Panc1 (cell line): ENCODE results near the gene HOXA11. TPM values are rescaled to one million over a fixed set of nuclear protein-coding genes. Genes with fewer than 3 reads are reported as not detected.

Experiments
- ATAC-seq: fragments of 200-7000 bp; cut with Tn5 transposase; 2 replicates; pipeline ENCODE4 v1.9.1; 2020; ENCODE audit warnings: mild to moderate bottlenecking, moderate library complexity
- BruUV-seq: library from RNA; stranded (reverse); fragments of 400-500 nt; replicated peaks from 2 replicates; lab custom pipeline; 2021; lab: Mats Ljungman, UMichigan
- CTCF ChIA-PET: fragments of 300-600 bp; sonication (Branson Sonifier 250); formaldehyde crosslinking; loops from one replicate; lab custom pipeline; 2022; ENCODE audit warnings: antibody characterized with exemption; lab: Charles Lee
- POLR2A ChIA-PET: fragments of 300-600 bp; sonication (Branson Sonifier 250); formaldehyde crosslinking; loops from one replicate; lab custom pipeline; 2022; ENCODE audit warnings: antibody characterized with exemption; lab: Charles Lee
- DNase-seq: peaks from one replicate; pipeline ENCODE4 v3.0.0-alpha.2; 2010; ENCODE audit warnings: low read depth, low spot score
- H3K27ac ChIP-seq: 2 replicates; pipeline ENCODE4 v1.5.1; 2011; ENCODE audit warnings: mild to moderate bottlenecking, low read length, inconsistent platforms
- H3K27me3 ChIP-seq: fragments of 200-500 bp; sonication (Bioruptor generic); 2 replicates; pipeline ENCODE4 v1.6.0; 2014; ENCODE audit warnings: low read length, inconsistent platforms; ENCODE audit not compliant: control insufficient read depth, insufficient read depth
- H3K36me3 ChIP-seq: fragments of 200-500 bp; sonication (Bioruptor generic); 2 replicates; pipeline ENCODE4 v1.5.1; 2014; ENCODE audit warnings: inconsistent platforms, mild to moderate bottlenecking, low read length, moderate library complexity; ENCODE audit not compliant: control insufficient read depth, insufficient read depth
- H3K4me1 ChIP-seq: 2 replicates; pipeline ENCODE4 v1.5.1; 2011; ENCODE audit warnings: inconsistent platforms, mild to moderate bottlenecking, low read length, moderate library complexity; ENCODE audit not compliant: control insufficient read depth, insufficient read depth
- H3K4me3 ChIP-seq, 2 experiments: 2 replicates each; pipeline ENCODE4 v1.5.1; 2011 to 2012; ENCODE audit warnings: low read depth in 2 of 2, low read length in 2 of 2, mild to moderate bottlenecking in 2 of 2, inconsistent platforms in 1 of 2, moderate library complexity in 1 of 2
- H3K9me3 ChIP-seq: fragments of 200-500 bp; sonication (Bioruptor generic); 2 replicates; pipeline ENCODE4 v1.5.1; 2014; ENCODE audit warnings: low read depth, mild to moderate bottlenecking, inconsistent platforms, low read length, moderate library complexity; ENCODE audit not compliant: control insufficient read depth, insufficient read depth
- POLR2AphosphoS5 ChIP-seq: IDR thresholded peaks from 2 replicates; pipeline ENCODE4 v1.6.1; 2012; ENCODE audit warnings: mild to moderate bottlenecking, low read depth, low read length, moderate library complexity
- SIN3A ChIP-seq: IDR thresholded peaks from 2 replicates; pipeline ENCODE4 v1.6.1; 2012; ENCODE audit warnings: low read depth, mild to moderate bottlenecking, low read length, moderate library complexity, borderline replicate concordance; ENCODE audit not compliant: insufficient read depth
- TCF7L2 ChIP-seq: IDR thresholded peaks from 2 replicates; pipeline ENCODE4 v1.6.1; 2011; ENCODE audit warnings: mild to moderate bottlenecking, low read depth, low read length, inconsistent platforms
- in situ Hi-C: cut with HindIII; loops from 2 replicates; pipeline ENCODE4 v1.10.0; 2016; ENCODE audit warnings: low sequenced_read_pairs, low pct_unique_long_range_greater_than_20kb
- intact Hi-C: fragments of 100-400 bp; cut with micrococcal nuclease; formaldehyde crosslinking; loops from one replicate; pipeline ENCODE4 v1.10.0; 2022; ENCODE audit not compliant: unreplicated experiment
- total RNA-seq: library from RNA; stranded (reverse); gene quantifications from one replicate; pipeline ENCODE4 v1.2.1, GENCODE V29; 2021; ENCODE audit not compliant: unreplicated experiment
- TF ChIP-seq, protein P1 (sequence below), 2 experiments: IDR thresholded peaks; 2 replicates each; pipeline ENCODE4 v1.6.1; 2011 to 2012; ENCODE audit warnings: low read depth in 2 of 2, control low read depth in 1 of 2, low read length in 1 of 2, mild to moderate bottlenecking in 1 of 2, moderate library complexity in 1 of 2; ENCODE audit not compliant: insufficient read depth in 1 of 2
- TF ChIP-seq, protein P2 (sequence below): fragments of 450-650 bp; IDR thresholded peaks from 2 replicates; pipeline ENCODE4 v1.5.1; 2017; ENCODE audit warnings: mild to moderate bottlenecking

HOXA11 gene
- total RNA-seq, 1 experiment from 2014 or later = 0.57 TPM

DNA sequence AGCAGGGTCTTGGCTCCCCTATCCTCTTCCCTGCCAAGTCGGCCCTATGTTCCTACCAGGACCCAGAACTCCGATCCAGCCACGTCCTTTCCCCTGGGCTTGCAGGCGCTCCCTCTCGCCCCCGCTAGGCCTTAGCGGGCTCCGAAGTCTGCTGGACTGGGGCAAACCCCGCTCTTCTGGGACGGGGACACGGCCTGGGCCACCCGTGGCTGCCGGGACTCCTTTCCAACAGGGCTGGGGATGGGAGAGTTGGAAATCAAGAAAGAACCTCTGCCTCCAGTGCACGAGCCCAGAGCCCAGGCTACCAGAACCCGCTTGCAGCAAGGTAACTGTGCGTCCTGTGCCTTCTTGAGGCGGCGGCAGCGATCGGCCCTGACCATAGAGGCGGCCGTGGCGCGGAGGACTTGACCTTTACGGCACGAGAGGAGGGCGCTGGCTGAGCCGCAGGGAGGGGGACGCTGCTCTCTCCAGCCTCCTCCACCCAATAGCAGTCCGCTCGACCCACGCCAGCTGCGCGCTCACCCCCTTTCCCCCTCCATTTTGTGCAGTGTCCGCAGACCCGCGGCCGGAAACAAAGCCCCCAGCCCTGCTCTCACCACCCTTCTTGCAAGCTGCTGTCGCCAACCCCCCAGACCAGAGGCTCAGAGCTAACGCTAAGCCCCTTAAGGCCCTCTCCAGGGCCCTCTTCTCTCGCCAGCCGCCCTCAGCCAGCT, 7.0 kb upstream of the HOXA11 start:
- no TSS peak for BruUV-seq
- Histone ChIP-seq H3K4me1 (peaks cover 4% of the 10 kb centered on the region; the same call in 1 of the 2 replicates), H3K36me3 (no peaks in the 10 kb centered on the region), H3K4me3 (no peak overlapping the region), H3K9me3 (no peaks in the 10 kb centered on the region), H3K27ac (no peak overlapping the region), H3K27me3 (no peaks in the 10 kb centered on the region)
- no peak for ATAC-seq
- CTCF ChIA-PET = no interaction called here
- POLR2A ChIA-PET = interaction anchor here (0.7 kb wide), 1 partner anchor 186 kb away, joined by 6 read pairs; no protein-coding TSS in a partner anchor
- TF ChIP-seq TCF7L2 (no peak), POLR2AphosphoS5 (no peak), SIN3A (no peak)
- TF ChIP-seq, protein P1, sequence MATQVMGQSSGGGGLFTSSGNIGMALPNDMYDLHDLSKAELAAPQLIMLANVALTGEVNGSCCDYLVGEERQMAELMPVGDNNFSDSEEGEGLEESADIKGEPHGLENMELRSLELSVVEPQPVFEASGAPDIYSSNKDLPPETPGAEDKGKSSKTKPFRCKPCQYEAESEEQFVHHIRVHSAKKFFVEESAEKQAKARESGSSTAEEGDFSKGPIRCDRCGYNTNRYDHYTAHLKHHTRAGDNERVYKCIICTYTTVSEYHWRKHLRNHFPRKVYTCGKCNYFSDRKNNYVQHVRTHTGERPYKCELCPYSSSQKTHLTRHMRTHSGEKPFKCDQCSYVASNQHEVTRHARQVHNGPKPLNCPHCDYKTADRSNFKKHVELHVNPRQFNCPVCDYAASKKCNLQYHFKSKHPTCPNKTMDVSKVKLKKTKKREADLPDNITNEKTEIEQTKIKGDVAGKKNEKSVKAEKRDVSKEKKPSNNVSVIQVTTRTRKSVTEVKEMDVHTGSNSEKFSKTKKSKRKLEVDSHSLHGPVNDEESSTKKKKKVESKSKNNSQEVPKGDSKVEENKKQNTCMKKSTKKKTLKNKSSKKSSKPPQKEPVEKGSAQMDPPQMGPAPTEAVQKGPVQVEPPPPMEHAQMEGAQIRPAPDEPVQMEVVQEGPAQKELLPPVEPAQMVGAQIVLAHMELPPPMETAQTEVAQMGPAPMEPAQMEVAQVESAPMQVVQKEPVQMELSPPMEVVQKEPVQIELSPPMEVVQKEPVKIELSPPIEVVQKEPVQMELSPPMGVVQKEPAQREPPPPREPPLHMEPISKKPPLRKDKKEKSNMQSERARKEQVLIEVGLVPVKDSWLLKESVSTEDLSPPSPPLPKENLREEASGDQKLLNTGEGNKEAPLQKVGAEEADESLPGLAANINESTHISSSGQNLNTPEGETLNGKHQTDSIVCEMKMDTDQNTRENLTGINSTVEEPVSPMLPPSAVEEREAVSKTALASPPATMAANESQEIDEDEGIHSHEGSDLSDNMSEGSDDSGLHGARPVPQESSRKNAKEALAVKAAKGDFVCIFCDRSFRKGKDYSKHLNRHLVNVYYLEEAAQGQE (IDR thresholded peaks at IDR 0.05; ENCODE audit: insufficient read depth in 1 of 2, low read depth in 2 of 2, low read length in 1 of 2) = no peak
- TF ChIP-seq, protein P2, sequence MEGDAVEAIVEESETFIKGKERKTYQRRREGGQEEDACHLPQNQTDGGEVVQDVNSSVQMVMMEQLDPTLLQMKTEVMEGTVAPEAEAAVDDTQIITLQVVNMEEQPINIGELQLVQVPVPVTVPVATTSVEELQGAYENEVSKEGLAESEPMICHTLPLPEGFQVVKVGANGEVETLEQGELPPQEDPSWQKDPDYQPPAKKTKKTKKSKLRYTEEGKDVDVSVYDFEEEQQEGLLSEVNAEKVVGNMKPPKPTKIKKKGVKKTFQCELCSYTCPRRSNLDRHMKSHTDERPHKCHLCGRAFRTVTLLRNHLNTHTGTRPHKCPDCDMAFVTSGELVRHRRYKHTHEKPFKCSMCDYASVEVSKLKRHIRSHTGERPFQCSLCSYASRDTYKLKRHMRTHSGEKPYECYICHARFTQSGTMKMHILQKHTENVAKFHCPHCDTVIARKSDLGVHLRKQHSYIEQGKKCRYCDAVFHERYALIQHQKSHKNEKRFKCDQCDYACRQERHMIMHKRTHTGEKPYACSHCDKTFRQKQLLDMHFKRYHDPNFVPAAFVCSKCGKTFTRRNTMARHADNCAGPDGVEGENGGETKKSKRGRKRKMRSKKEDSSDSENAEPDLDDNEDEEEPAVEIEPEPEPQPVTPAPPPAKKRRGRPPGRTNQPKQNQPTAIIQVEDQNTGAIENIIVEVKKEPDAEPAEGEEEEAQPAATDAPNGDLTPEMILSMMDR = no peak
- intact Hi-C loops = no loop called here
- DNase-seq = no peak
- in situ Hi-C loops = no loop called here

DNA sequence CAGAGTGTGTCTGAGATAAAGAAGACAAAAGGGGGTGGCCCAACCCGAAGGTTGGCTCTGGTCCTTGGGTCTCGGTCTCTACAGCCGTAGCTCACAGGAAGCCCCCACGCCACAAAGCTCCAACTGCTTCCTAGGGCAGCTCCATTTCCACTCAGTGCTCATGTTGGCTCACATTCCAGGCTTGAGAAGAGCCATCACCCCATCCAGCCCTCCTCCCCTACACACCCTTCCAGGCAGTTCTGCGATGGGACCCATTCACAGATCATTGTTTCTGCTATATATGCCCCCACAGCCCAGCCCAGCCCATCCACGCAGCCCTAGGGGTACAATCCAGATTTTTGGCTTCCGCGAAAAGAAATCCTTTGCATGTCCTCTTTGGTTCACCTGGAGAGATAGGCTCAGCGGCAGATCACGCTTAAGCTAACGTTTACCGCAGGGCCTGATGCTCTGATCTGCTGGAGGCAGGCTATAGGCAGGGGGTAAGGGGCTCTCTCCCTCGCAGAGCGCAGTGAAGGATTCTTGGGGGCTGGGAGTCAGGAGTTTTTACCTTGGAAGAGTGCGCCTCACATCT, 6.2 kb upstream of the HOXA11 start:
- CTCF ChIA-PET = interaction anchor here (0.6 kb wide), 1 partner anchor 12 kb away, joined by 3 read pairs; no protein-coding TSS in a partner anchor
- no peaks in the 10 kb centered on the region for H3K27me3 ChIP-seq

More for the DNA sequence above, 6.2 kb upstream of the HOXA11 start:
- H3K4me3 ChIP-seq = no peak overlapping the region
- DNase-seq = no peak
- intact Hi-C loops (no loop called here), in situ Hi-C loops (no loop called here)
- POLR2A ChIA-PET = no interaction called here
- BruUV-seq = no TSS peak
- TF ChIP-seq, protein P2 = no peak
- TF ChIP-seq, protein P1 (IDR thresholded peaks at IDR 0.05; ENCODE audit: insufficient read depth in 1 of 2, low read depth in 2 of 2, low read length in 1 of 2) = no peak
- TF ChIP-seq TCF7L2 (no peak), POLR2AphosphoS5 (no peak), SIN3A (no peak)
- no peak overlapping the region for H3K27ac ChIP-seq
- no peak for ATAC-seq
- no peaks in the 10 kb centered on the region for H3K36me3 ChIP-seq
- no peaks in the 10 kb centered on the region for H3K9me3 ChIP-seq
- peaks cover 4% of the 10 kb centered on the region for H3K4me1 ChIP-seq
